Muscle layer of duodenum (tissue), 2 donors: ENCODE results near the gene EIF3J.

Source experiments
- H3K27ac ChIP-seq: one replicate; pipeline ENCODE4 v1.7.0; 2013; ENCODE audit warnings: mild to moderate bottlenecking, low read length
- H3K27me3 ChIP-seq: one replicate; pipeline ENCODE4 v1.7.0; 2013; ENCODE audit warnings: low read depth, mild to moderate bottlenecking, control low read depth, low read length
- H3K36me3 ChIP-seq, 2 donors: one replicate each; pipeline ENCODE4 v1.7.0; 2013; ENCODE audit warnings: low read length in 2 of 2, control low read depth in 1 of 2, mild to moderate bottlenecking in 1 of 2; ENCODE audit not compliant: insufficient read depth in 2 of 2, control insufficient read depth in 1 of 2
- H3K4me1 ChIP-seq, 2 donors: one replicate each; pipeline ENCODE4 v1.7.0; 2013; ENCODE audit warnings: low read length in 2 of 2, mild to moderate bottlenecking in 2 of 2, control low read depth in 1 of 2, moderate library complexity in 1 of 2; ENCODE audit not compliant: insufficient read depth in 2 of 2, control insufficient read depth in 1 of 2
- H3K4me3 ChIP-seq, 2 donors: one replicate each; pipeline ENCODE4 v1.7.0; 2013; ENCODE audit warnings: low read length in 2 of 2, low read depth in 1 of 2, mild to moderate bottlenecking in 1 of 2
- H3K9me3 ChIP-seq, 2 donors: one replicate each; pipeline ENCODE4 v1.7.0; 2013; ENCODE audit warnings: low read length in 2 of 2, control low read depth in 1 of 2, mild to moderate bottlenecking in 1 of 2; ENCODE audit not compliant: control insufficient read depth in 1 of 2
- donor health status: healthy.

Gene EIF3J

DNA sequence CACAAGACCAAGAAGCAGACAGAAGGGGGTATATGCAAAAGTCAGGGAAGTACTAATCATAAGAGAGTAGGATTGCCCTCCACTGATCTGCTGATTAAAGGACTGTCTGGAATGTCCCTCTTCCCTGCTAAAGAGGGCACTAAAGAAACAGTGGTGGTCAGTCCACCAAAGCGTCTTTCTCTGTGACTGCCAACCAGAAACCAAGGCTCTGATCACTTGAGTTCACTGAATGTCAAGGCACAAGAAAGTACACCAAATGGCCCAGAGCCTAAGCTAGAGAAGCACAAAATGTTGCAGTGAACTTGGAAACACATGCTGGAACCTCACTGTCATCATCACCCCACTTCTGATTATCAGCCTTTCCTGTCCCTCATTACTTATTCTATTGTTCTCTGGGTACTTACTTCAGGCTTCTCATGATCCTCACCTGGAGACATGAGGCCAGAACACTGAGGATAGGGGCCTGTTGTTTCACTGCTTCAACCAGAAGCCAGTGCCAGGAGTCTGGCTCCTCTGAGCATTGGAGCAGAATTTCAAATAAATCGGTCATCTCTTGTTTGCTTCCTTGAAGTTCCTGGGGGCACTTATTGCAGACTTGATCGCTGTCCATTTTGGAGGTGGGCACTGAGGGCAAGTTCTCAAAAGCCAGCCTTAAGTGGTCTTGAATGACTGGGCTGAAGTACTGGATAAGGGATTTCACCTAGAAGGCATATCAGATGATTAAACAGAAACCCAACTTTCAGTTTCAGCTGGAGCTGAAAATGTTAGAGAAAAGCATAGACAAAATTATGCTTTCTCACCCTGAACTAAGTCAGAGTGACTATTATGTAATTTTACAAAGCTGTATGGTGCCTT is 58.9 kb downstream of the EIF3J start:
- Histone ChIP-seq H3K36me3 (peaks cover 46 to 81% of the 10 kb centered on the region in 2 donors), H3K4me3 (no peak overlapping the region), H3K9me3 (no peaks in the 10 kb centered on the region), H3K4me1 (no peaks in the 10 kb centered on the region), H3K27me3 (no peaks in the 10 kb centered on the region), H3K27ac (no peak overlapping the region)

DNA sequence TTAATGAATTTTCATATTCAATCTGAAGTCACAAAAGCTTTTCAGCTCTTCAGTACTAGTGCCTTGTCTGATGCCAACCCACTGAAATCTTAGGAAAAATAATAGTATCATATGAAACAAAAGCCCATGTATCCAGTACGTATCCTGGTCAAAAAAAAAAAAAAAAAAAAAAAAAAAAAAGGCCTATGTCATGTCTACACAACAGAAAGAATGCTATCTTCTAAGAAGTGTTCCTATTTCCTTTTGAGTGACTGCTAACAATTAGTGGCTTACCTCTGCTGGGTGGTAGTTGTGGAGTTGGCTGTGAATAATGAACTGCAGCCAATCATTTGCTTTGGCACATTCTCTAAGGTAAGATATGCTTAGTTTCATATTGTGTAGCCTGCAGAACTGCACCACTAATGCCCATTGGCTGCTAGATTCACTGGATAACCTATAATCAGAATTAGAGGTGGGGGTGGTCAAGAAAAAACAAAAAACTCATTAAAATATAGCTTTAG is 59.6 kb downstream of the EIF3J start:
- H3K9me3 ChIP-seq, result no peaks in the 10 kb centered on the region
- no peaks in the 10 kb centered on the region for H3K27me3 ChIP-seq
- peaks cover 41 to 78% of the 10 kb centered on the region in 2 donors for H3K36me3 ChIP-seq
- H3K27ac ChIP-seq, result no peak overlapping the region
- no peaks in the 10 kb centered on the region for H3K4me1 ChIP-seq
- H3K4me3 ChIP-seq, result no peak overlapping the region

DNA sequence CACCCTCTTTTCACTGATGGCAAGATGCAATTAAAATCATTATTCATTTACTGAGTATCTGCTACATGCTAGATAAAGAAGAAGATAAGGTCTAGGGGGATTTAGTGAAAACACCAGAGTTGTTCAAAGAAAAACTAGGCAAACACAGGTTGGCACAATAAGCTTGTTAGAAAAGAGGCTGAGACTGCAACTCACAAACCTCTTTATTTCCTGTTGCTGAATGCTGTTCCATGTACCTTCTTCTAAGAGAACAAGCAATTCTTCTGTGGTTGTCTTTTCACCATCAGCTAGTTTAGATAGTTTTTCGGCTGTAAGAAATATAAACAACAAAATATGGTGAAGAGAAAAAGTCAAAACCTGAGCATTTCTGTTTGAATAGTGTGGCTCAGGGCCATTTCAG is 61.1 kb downstream of the EIF3J start:
- peaks cover 43 to 71% of the 10 kb centered on the region in 2 donors for H3K36me3 ChIP-seq
- H3K4me1 ChIP-seq, result no peaks in the 10 kb centered on the region
- no peak overlapping the region for H3K4me3 ChIP-seq
- no peaks in the 10 kb centered on the region for H3K27me3 ChIP-seq
- no peaks in the 10 kb centered on the region for H3K9me3 ChIP-seq
- no peak overlapping the region for H3K27ac ChIP-seq

DNA sequence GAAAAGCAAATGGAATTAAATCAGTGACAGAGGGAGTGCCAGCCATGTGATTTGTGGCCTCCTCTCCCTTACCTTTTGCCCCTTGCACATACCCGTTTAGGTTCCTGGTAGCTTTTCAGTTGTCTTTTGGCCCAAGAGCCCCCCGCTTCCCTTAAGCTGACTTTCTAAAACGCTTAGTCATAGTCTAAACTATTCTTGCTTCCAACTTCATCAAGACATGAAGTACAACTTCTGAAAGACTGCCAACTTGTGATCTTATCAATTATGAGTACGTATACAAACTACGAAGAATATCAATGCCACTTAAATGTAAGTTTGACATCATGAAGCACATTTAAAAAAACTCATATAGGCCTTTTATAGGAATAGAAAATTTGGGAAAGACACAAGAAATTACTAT is 61.9 kb downstream of the EIF3J start:
- no peaks in the 10 kb centered on the region for H3K9me3 ChIP-seq
- H3K27me3 ChIP-seq, result no peaks in the 10 kb centered on the region
- peaks cover 44 to 70% of the 10 kb centered on the region in 2 donors for H3K36me3 ChIP-seq
- no peaks in the 10 kb centered on the region for H3K4me1 ChIP-seq
- H3K27ac ChIP-seq, result no peak overlapping the region
- no peak overlapping the region for H3K4me3 ChIP-seq

DNA sequence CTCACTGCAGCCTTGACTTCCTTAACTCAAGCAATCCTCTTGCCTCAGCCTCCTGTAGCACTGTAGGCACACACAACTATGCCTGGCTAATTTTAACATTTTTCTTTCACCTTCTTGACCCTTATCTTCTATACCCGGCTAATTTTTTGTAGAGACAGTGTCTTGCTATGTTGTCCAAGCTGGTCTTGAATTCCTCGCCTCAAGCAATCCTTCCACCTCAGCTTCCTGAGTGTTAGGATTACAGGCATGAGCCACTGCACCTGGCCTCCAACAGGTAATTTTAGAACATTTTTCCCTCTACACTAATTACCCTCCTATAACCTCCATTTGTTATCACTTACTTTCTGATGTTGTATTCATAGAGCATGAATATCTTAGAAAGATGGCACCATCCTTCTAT is 66.2 kb downstream of the EIF3J start:
- no peak overlapping the region for H3K27ac ChIP-seq
- H3K9me3 ChIP-seq, result no peaks in the 10 kb centered on the region
- H3K4me1 ChIP-seq, result no peaks in the 10 kb centered on the region
- H3K27me3 ChIP-seq, result no peaks in the 10 kb centered on the region
- no peak overlapping the region for H3K4me3 ChIP-seq
- H3K36me3 ChIP-seq, result peaks cover 48 to 56% of the 10 kb centered on the region in 2 donors

DNA sequence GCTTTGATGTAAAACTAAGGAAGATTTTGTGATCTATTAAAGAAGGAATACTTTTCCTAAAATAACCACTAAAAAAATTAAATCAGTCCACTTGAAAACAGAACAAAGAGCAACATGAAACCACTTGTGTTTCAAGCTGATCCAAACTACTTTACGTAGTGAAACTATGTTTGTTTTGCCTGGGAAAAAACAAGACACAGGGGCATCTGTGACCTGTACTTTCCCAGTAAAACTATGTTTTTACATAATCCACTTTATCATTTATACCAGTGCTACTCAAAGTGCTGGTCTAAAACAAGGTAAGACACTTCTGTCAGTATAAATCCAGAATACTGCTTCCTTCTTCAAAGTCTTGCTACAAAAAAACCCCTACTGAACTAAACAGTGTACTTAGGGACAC is 69.8 kb downstream of the EIF3J start:
- Histone ChIP-seq H3K36me3 (peaks cover 51% of the 10 kb centered on the region in 2 donors), H3K4me1 (no peaks in the 10 kb centered on the region), H3K4me3 (no peak overlapping the region), H3K27ac (no peak overlapping the region), H3K9me3 (no peaks in the 10 kb centered on the region), H3K27me3 (no peaks in the 10 kb centered on the region)
